ENCODE results near the gene TDRD15. TPM values are rescaled to one million over a fixed set of nuclear protein-coding genes. Genes with fewer than 3 reads are reported as not detected.

TDRD15 gene
- total RNA-seq: under 0.01 TPM in 1 of 2 replicates, not detected in the other

DNA sequence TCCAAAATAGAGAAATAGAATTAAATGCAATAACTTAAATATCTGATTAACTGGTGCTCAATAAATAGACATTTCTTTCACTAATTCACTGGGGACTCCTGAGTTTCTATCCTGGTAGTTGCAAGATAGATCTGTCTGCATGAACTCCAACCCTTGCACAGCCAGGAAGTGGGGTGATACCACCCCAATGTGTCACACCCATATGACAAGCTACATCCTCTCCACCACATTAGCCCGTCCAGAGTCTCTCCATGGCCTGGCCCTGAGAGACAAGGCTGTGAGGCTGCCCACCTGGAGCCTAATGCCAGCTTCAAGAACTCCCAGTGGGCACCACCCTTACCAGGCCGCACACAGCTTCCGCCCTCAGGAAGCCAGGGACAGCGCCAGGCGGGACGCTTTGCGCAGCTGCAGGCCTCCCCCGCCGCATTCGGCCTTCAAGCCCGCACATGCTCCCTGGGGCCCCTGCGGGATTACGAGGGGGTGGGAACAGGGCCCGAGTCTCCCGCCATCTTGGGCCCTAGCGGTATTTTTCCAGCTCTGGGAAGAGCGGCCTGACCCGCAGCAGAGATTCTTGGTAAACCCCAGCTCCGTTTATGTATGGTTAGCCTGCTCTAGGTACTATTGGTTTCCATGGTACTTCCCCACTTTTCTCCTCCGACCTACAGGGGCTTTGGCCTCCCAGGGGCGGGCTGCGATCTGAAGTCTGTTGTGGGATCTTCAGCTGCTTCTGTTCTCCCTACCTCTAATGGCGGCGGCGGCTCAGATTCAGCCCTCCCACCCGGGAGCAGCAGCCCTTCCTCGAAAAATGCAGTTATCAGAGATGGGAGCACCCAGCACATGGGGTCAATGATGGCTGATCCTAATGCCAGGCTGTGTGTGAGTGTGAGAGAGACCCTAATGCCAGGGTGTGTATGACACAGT is at the start of gene TDRD15:
TDRD15 (plus strand) TSS at position 496 of the 921 bp plus-strand sequence. CDS start 13,500 bp downstream, outside the sequence.

Other genes with a start within 250 kb of the TDRD15 start
- gene APOB, start 79.9 kb upstream of the TDRD15 start, total RNA-seq: 0.65 and 1.7 TPM in 2 replicates